ENCODE results near the gene FAM163B. TPM values are rescaled to one million over a fixed set of nuclear protein-coding genes. Genes with fewer than 3 reads are reported as not detected.
"Not testable (repeated sequence)": the region's sequence is repeated elsewhere in the genome, so short reads cannot be mapped to it uniquely, and the experiment has no call there.

Gene FAM163B
- polyA plus RNA-seq, 3 donors, result 0.17 to 0.39 TPM; not detected in 1

- DNase-seq (ENCODE audit: extremely low read depth in 1 of 11, low read depth in 9 of 11, low spot score in 4 of 11), result no peak
Measured at GRCh38 chr9:133576875-133577736, 32.1 kb downstream of the FAM163B start.

GRCh38 chr9:133576031-133576874 lies 32.9 kb downstream of the FAM163B start:
- DNase-seq (ENCODE audit: extremely low read depth in 1 of 11, low read depth in 9 of 11, low spot score in 4 of 11), result no peak

- DNase-seq (ENCODE audit: extremely low read depth in 1 of 11, low read depth in 9 of 11, low spot score in 4 of 11), result no peak
Measured at GRCh38 chr9:133575186-133576030, 33.8 kb downstream of the FAM163B start.

- no peak for DNase-seq (ENCODE audit: extremely low read depth in 1 of 11, low read depth in 9 of 11, low spot score in 4 of 11)
Measured at GRCh38 chr9:133574771-133575170, 34.4 kb downstream of the FAM163B start.

- no peak for DNase-seq (ENCODE audit: extremely low read depth in 1 of 11, low read depth in 9 of 11, low spot score in 4 of 11)
Measured at GRCh38 chr9:133573791-133574515, 35.2 kb downstream of the FAM163B start.

GRCh38 chr9:133572821-133573361 lies 36.3 kb downstream of the FAM163B start:
- no peak for DNase-seq (ENCODE audit: extremely low read depth in 1 of 11, low read depth in 9 of 11, low spot score in 4 of 11)

GRCh38 chr9:133571896-133572595 lies 37.1 kb downstream of the FAM163B start:
- DNase-seq (ENCODE audit: extremely low read depth in 1 of 11, low read depth in 9 of 11, low spot score in 4 of 11), result no peak

GRCh38 chr9:133571391-133571890 lies 37.7 kb downstream of the FAM163B start:
- DNase-seq (ENCODE audit: extremely low read depth in 1 of 11, low read depth in 9 of 11, low spot score in 4 of 11), result no peak

- DNase-seq (ENCODE audit: extremely low read depth in 1 of 11, low read depth in 9 of 11, low spot score in 4 of 11), result no peak
Measured at GRCh38 chr9:133570691-133571080, 38.5 kb downstream of the FAM163B start.

- no peak for DNase-seq (ENCODE audit: extremely low read depth in 1 of 11, low read depth in 9 of 11, low spot score in 4 of 11)
Measured at GRCh38 chr9:133569891-133570690, 39.1 kb downstream of the FAM163B start.

- no peak for DNase-seq (ENCODE audit: extremely low read depth in 1 of 11, low read depth in 9 of 11, low spot score in 4 of 11)
Measured at GRCh38 chr9:133569121-133569785, 39.9 kb downstream of the FAM163B start.

- no peak for DNase-seq (ENCODE audit: extremely low read depth in 1 of 11, low read depth in 9 of 11, low spot score in 4 of 11)
Measured at GRCh38 chr9:133568186-133568585, 41.0 kb downstream of the FAM163B start.

GRCh38 chr9:133566817-133567216 lies 42.4 kb downstream of the FAM163B start:
- no peak for DNase-seq (ENCODE audit: extremely low read depth in 1 of 11, low read depth in 9 of 11, low spot score in 4 of 11)

- no peak for DNase-seq (ENCODE audit: extremely low read depth in 1 of 11, low read depth in 9 of 11, low spot score in 4 of 11)
Measured at GRCh38 chr9:133566382-133566781, 42.8 kb downstream of the FAM163B start.

GRCh38 chr9:133564451-133565116 lies 44.6 kb downstream of the FAM163B start:
- no peak for DNase-seq (ENCODE audit: extremely low read depth in 1 of 11, low read depth in 9 of 11, low spot score in 4 of 11)

- not testable (repeated sequence) for DNase-seq (ENCODE audit: extremely low read depth in 1 of 11, low read depth in 9 of 11, low spot score in 4 of 11)
Measured at GRCh38 chr9:133563814-133564213, 45.4 kb downstream of the FAM163B start.
